ENCODE results near the gene NCMAP. TPM values are rescaled to one million over a fixed set of nuclear protein-coding genes. Genes with fewer than 3 reads are reported as not detected.

Gene NCMAP
- total and polyA plus RNA-seq, 2 of the 8 experiments (the other 6 are each of a cell fraction or from before 2014, with no cell fraction given): 0.21 to 0.39 TPM

- Histone ChIP-seq H3K4me3 (ENCODE audit: extremely low read depth in 1 of 4, insufficient read depth in 2 of 4, low read depth in 3 of 4, low read length in 4 of 4) (no peak overlapping the region), H3K79me2 (ENCODE audit: control insufficient read depth in 1 of 2, insufficient read depth in 2 of 2, low read length in 2 of 2) (no peaks in the 10 kb centered on the region), H3K79me1 (ENCODE audit: low read depth, low read length) (no peaks in the 10 kb centered on the region), H3K9me3 (ENCODE audit: insufficient read depth in 2 of 2, low read depth in 1 of 2, low read length in 1 of 2) (no peaks in the 10 kb centered on the region), H3K4me2 (ENCODE audit: insufficient read depth in 1 of 2, low read depth in 2 of 2, low read length in 2 of 2) (no peak overlapping the region), H3K56ac (replicated peaks; ENCODE audit: insufficient read length, low read depth, low read length) (no peak overlapping the region), H2BK20ac (ENCODE audit: low read length) (no peak overlapping the region), H4K5ac (ENCODE audit: insufficient read length, low read depth, low read length) (no peak overlapping the region), H3K27ac (ENCODE audit: low read depth, low read length) (no peak overlapping the region), H3K23me2 (ENCODE audit: low read depth, low read length) (no peaks in the 10 kb centered on the region; the same call in 1 of the 2 replicates), H4K91ac (replicated peaks; ENCODE audit: insufficient read length, low read length) (no peak overlapping the region), H2AFZ (ENCODE audit: low read length) (no peak overlapping the region), H3K23ac (ENCODE audit: insufficient read length) (no peak overlapping the region), H3K9ac (replicated peaks in 1 of 4; ENCODE audit: extremely low read depth in 1 of 4, low read depth in 3 of 4, low read length in 3 of 4) (no peak overlapping the region), H3K27me3 (replicated peaks in 1 of 4; ENCODE audit: control insufficient read depth in 3 of 4, extremely low read depth in 1 of 4, insufficient read depth in 3 of 4, low read length in 3 of 4) (no peaks in the 10 kb centered on the region), H2AK5ac (ENCODE audit: low read depth, low read length) (no peak overlapping the region), H2BK12ac (ENCODE audit: low read depth, low read length) (no peak overlapping the region), H3K4me1 (replicated peaks in 1 of 4; ENCODE audit: control insufficient read depth in 3 of 4, insufficient read depth in 4 of 4, low read length in 3 of 4) (peaks cover 0 to 4% (median 0%) of the 10 kb centered on the region in 4 experiments; a peak in 4 of 7 replicates), H3K36me3 (ENCODE audit: control insufficient read depth in 2 of 4, insufficient read depth in 4 of 4, low read length in 3 of 4) (no peaks in the 10 kb centered on the region), H4K8ac (ENCODE audit: extremely low read depth, insufficient read depth, low read length) (no peak overlapping the region), H2BK5ac (ENCODE audit: low read depth, low read length) (no peak overlapping the region), H4K20me1 (replicated peaks in 1 of 2; ENCODE audit: control insufficient read depth in 1 of 2, insufficient read depth in 2 of 2, low read length in 2 of 2) (no peaks in the 10 kb centered on the region), H3K4ac (replicated peaks; ENCODE audit: insufficient read length, low read depth, low read length) (no peak overlapping the region), H3K18ac (ENCODE audit: extremely low read depth, low read length) (no peak overlapping the region), H3K14ac (ENCODE audit: insufficient read length) (no peak overlapping the region), H2BK120ac (replicated peaks; ENCODE audit: low read depth, low read length) (no peak overlapping the region), H2BK15ac (ENCODE audit: low read length) (no peak overlapping the region)
- no peak for DNase-seq (ENCODE audit: low read depth in 1 of 2, low spot score in 2 of 2)
- no peak for FAIRE-seq
- WGBS, 2 experiments (ENCODE audit: extremely low coverage in 1 of 2, insufficient coverage in 1 of 2, insufficient read length in 1 of 2, insufficient replicate concordance in 2 of 2, low coverage in 1 of 2, low lambda C conversion rate in 2 of 2, missing lambda C conversion rate in 1 of 2): 89% methylated on average over 1 of the region's 1 CpG; no CpG with 5 or more reads in 1 of the 2 experiments
- CTCF ChIA-PET (ENCODE audit: partially characterized antibody): interaction anchor here (1.2 to 7.1 kb wide), 6 partner anchors 9 to 241 kb away, joined by 4 to 45 read pairs (median 6); no protein-coding TSS in a partner anchor
- POLR2A ChIA-PET (ENCODE audit: partially characterized antibody): no interaction called here
- TF ChIP-seq, protein P1, sequence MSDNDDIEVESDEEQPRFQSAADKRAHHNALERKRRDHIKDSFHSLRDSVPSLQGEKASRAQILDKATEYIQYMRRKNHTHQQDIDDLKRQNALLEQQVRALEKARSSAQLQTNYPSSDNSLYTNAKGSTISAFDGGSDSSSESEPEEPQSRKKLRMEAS (IDR thresholded peaks at IDR 0.05): no peak
- TF ChIP-seq CTBP2 (IDR thresholded peaks at IDR 0.05; ENCODE audit: borderline replicate concordance, insufficient read depth, insufficient read length, low read length): no peak
- TF ChIP-seq PHF8 (conservative IDR thresholded peaks at IDR 0.05; ENCODE audit: low read depth, low read length): no peak
- TF ChIP-seq TBP (IDR thresholded peaks at IDR 0.05; ENCODE audit: low read depth, low read length): no peak
- TF ChIP-seq, protein P2, sequence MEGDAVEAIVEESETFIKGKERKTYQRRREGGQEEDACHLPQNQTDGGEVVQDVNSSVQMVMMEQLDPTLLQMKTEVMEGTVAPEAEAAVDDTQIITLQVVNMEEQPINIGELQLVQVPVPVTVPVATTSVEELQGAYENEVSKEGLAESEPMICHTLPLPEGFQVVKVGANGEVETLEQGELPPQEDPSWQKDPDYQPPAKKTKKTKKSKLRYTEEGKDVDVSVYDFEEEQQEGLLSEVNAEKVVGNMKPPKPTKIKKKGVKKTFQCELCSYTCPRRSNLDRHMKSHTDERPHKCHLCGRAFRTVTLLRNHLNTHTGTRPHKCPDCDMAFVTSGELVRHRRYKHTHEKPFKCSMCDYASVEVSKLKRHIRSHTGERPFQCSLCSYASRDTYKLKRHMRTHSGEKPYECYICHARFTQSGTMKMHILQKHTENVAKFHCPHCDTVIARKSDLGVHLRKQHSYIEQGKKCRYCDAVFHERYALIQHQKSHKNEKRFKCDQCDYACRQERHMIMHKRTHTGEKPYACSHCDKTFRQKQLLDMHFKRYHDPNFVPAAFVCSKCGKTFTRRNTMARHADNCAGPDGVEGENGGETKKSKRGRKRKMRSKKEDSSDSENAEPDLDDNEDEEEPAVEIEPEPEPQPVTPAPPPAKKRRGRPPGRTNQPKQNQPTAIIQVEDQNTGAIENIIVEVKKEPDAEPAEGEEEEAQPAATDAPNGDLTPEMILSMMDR (IDR thresholded peaks at IDR 0.05; ENCODE audit: control extremely low read depth in 1 of 3, insufficient read depth in 1 of 3, low read depth in 1 of 3, low read length in 3 of 3): no peak
- no peak for TF ChIP-seq BRCA1 (IDR thresholded peaks at IDR 0.05; ENCODE audit: low read depth, low read length)
- TF ChIP-seq CHD2 (IDR thresholded peaks at IDR 0.05; ENCODE audit: low read length): no peak
- TF ChIP-seq USF2 (IDR thresholded peaks at IDR 0.05; ENCODE audit: low read length): no peak
- no peak for TF ChIP-seq POLR2AphosphoS5 (IDR thresholded peaks at IDR 0.05; ENCODE audit: low read depth, low read length)
- no peak for TF ChIP-seq NRF1 (IDR thresholded peaks at IDR 0.05; ENCODE audit: low read depth, low read length)
- no peak for TF ChIP-seq CEBPB (IDR thresholded peaks at IDR 0.05; ENCODE audit: low read depth, low read length)
These were observed 76.9 kb downstream of the NCMAP start for GRCh38 chr1:24632832-24633175.

All from H1 (cell line).